Fibroblast of the aortic adventitia (primary cell): ENCODE measurements around the gene MYB. TPM values are rescaled to one million over a fixed set of nuclear protein-coding genes. Genes with fewer than 3 reads are reported as not detected.

Source experiments
- DNase-seq: peaks from one replicate; pipeline ENCODE4 v3.0.0-alpha.2; 2010; ENCODE audit warnings: low read depth
- H3K4me3 ChIP-seq: 2 replicates; pipeline ENCODE4 v1.5.1; 2011; ENCODE audit warnings: low read depth, mild to moderate bottlenecking, control low read depth, low read length, moderate library complexity
- total RNA-seq: library from RNA; depleted of rRNA; stranded (reverse); fragments of >200 nt; gene quantifications from 2 replicates; pipeline ENCODE4 v1.2.3, GENCODE V29; 2012; ENCODE audit warnings: low replicate concordance
- TF ChIP-seq, protein P1 (sequence below): IDR thresholded peaks from 2 replicates; pipeline ENCODE4 v1.5.1; 2011; ENCODE audit warnings: mild to moderate bottlenecking, low read length, control low read depth, inconsistent platforms; ENCODE audit not compliant: insufficient read depth

MYB gene
- total RNA-seq, 1 donor, result 0.54 TPM

DNA sequence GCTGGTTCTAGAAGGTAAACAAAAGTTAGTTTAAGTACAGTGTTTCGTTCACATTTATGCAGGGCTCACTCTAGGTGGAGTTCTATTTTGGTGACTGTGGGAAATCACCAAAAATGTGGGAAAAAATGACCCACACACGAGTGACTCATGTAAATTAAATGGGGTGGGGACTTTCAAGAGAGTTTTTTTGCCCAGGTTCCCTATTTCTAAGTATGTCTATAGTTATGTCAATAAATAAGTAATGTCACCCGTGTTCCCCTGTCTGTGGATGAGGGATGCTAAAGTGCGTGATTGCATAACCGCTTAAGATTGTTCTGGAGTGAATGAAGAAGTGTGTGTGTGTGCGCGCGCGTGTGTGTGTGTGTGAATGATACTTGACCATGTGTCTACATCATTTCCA is 69.1 kb downstream of the MYB start:
- H3K4me3 ChIP-seq, result no peak overlapping the region
- no peak for DNase-seq
- TF ChIP-seq, protein P1, sequence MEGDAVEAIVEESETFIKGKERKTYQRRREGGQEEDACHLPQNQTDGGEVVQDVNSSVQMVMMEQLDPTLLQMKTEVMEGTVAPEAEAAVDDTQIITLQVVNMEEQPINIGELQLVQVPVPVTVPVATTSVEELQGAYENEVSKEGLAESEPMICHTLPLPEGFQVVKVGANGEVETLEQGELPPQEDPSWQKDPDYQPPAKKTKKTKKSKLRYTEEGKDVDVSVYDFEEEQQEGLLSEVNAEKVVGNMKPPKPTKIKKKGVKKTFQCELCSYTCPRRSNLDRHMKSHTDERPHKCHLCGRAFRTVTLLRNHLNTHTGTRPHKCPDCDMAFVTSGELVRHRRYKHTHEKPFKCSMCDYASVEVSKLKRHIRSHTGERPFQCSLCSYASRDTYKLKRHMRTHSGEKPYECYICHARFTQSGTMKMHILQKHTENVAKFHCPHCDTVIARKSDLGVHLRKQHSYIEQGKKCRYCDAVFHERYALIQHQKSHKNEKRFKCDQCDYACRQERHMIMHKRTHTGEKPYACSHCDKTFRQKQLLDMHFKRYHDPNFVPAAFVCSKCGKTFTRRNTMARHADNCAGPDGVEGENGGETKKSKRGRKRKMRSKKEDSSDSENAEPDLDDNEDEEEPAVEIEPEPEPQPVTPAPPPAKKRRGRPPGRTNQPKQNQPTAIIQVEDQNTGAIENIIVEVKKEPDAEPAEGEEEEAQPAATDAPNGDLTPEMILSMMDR, result no peak

DNA sequence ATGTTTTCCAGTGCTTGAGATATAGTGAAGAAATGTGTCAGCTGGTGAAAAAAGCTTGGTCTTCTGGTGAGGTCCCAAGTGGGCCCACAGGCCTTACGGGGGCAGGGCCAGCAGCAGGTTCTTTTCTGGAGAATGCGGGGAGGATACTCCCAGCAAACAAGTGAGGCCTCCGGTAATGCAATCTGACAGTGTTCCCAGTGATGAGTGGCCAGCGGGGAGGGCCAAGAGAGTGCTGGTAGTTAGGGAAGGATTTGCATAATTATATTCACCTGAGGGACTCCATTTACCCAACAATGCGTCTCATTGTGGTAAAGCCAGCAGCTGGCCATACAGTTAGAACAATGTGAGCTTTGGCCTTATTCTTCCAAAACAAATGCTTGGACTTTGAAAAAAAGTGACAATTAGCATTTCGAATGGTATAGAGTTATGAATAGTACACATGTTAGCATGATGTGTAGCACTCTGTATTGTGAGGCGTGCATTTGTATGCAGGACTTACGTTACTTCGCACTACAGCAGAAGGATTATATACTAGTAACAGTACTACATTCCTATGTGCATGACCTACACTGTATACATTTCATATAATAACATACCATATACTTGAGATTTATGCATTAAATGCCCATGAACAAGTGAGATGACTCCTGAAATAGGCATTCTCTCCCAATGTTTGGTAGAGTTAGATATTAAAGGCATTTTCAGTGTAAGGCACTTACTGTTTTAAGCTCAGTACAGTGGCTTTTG is 69.8 kb downstream of the MYB start:
- no peak overlapping the region for H3K4me3 ChIP-seq
- DNase-seq, result no peak
- TF ChIP-seq, protein P1, result no peak

DNA sequence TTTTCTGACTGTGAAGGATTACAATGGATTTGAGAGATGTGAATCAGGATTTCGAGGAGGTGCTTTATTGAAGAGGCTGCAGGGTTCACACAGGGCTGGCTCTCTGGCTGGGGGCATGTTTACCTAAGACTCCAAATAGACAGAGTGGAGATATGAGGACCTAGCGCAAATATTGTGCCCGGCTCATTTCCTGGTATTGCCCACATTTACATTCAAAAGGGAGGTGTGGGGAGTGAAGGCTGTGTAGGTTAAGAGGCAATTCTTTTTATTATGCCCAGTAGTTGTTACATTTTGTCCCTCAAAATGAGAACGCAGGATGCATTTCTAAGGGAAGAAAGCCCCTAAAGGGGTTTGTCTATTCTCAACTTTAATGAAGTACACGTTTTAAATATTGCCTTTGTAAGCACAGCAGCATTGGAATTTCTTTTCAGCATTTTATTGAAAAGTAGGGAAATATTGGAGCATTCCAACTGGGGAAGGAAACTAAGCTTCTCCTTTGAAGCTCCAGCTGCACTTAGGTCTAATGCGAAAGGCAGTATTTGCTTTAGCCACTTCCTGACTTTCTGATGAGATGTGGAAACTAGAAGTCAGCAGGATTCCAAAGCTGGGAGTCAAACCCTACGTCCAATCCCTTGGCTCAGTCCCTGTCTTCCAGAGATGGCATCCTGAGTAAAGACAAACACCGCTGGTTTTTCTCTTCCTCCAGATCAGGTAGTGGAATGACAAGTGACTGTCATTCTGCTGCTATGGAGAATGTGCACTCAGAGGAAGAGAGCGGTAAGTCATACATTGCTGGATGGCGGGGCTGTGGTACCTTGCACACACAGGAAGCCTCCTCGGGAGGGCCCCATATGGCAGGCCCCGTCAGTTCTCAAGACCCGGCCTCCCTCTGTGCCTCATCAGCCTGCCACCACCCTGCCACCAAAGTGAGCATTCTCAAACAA is 70.7 kb downstream of the MYB start:
- peak; percentile 21 for DNase-seq

DNA sequence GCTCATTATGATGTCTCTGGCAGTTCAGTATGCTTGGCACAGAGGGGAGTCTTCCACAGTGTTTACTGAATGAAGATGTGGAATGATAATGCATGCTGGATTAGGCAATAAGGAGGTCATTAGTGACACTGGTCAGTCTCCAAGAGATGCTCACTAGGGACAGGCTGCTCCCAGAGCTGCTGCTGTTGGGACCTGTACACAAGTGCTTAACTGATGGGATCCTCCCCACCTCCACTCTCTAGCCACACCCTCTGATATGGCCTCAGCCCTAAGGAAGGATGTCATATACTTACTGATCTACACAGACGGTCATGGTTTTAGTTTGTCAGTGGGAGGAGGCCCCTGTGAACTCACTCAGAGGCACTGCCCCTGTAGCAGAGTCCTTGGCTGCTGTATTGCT is 73.4 kb downstream of the MYB start:
- TF ChIP-seq, protein P1, result no peak
- no peak overlapping the region for H3K4me3 ChIP-seq
- no peak for DNase-seq

More for the DNA sequence above, 70.7 kb downstream of the MYB start:
- H3K4me3 ChIP-seq, result no peak overlapping the region
- TF ChIP-seq, protein P1, result no peak

DNA sequence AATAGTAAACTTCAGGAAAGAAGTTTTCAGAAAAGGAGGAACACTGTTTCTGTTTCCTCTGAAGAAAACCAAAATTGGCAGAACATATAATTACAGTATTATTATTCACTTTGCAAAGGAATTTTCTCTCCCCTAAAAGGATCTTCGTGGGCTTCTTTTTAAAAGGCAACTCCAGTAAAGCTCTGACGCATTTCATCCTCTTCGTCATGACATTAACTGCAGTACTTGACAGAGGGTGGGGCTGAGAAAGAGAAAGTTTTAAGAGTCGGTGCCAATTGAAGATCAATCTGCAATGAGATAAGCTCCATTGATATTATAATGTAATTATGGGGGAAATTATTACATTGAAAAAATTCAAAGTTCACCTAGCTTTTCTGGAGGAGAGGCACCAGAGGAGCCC is 75.8 kb downstream of the MYB start:
- H3K4me3 ChIP-seq, result no peak overlapping the region
- TF ChIP-seq, protein P1, result no peak
- no peak for DNase-seq

DNA sequence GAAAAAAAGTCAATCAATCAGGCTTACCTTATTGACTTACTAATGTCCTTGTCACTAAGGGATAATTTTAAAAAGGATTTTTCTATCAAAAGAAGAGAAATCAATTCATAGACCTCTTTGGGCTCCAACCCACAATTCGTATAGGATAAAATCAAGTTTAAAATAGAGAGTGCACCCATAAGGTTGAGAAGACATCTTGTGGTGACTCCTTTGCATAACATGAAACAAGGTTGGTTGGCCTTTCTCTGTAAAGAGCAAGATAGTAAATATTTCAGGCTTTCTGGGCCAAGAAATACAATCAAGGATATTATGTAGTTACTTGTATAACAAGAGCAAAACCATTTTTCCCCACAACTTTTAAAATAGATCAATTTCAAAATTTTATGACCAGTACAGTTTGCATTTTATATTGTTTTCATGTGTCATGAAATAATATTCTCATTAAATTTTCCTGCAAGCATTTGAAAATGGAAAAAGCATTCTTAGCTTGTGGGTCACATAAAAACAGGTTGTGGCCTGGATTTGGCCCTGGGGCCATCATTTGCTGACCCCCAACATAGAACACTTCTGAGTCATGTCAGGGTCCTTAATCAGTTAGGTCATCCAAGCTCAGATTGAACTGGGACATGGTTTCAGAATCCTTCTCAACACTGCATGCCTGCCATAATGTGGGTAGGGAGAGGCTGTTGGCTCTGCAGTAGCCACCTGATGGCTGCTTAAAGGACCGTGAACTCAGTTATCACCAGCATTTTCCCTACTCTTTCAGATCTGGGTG is 76.7 kb downstream of the MYB start:
- DNase-seq, result no peak
- TF ChIP-seq, protein P1, result peak; percentile 22
- H3K4me3 ChIP-seq, result no peak overlapping the region
